HG02943 (cell line): Measurements from ENCODE around the gene PLCL1.
"Not testable (repeated sequence)": the region's sequence is repeated elsewhere in the genome, so short reads cannot be mapped to it uniquely, and the experiment has no call there.

Source experiments
- ATAC-seq: cut with Tn5 transposase; IDR thresholded peaks from one replicate; pipeline ENCODE4 v1.9.1; 2021; ENCODE audit warnings: mild to moderate bottlenecking, low read depth, moderate library complexity; ENCODE audit not compliant: unreplicated experiment

Gene PLCL1

GRCh38 chr2:198144660-198145059 is 340.3 kb downstream of the PLCL1 start:
- ATAC-seq = no peak

- ATAC-seq = no peak
These were observed 342.1 kb downstream of the PLCL1 start for GRCh38 chr2:198146346-198146940.

- ATAC-seq = no peak
These were observed 352.9 kb downstream of the PLCL1 start for GRCh38 chr2:198157314-198157713.

GRCh38 chr2:198161151-198161550 is 356.8 kb downstream of the PLCL1 start:
- ATAC-seq = no peak

- ATAC-seq = no peak
These were observed 357.9 kb downstream of the PLCL1 start for GRCh38 chr2:198162276-198162675.

- ATAC-seq = no peak
These were observed 360.4 kb downstream of the PLCL1 start for GRCh38 chr2:198164843-198165242.

GRCh38 chr2:198165289-198165688 is 360.9 kb downstream of the PLCL1 start:
- no peak for ATAC-seq

- ATAC-seq = no peak
These were observed 363.0 kb downstream of the PLCL1 start for GRCh38 chr2:198167346-198167745.

- no peak for ATAC-seq
These were observed 364.3 kb downstream of the PLCL1 start for GRCh38 chr2:198168651-198169050.

- ATAC-seq = no peak
These were observed 368.8 kb downstream of the PLCL1 start for GRCh38 chr2:198173242-198173641.

- no peak for ATAC-seq
These were observed 369.5 kb downstream of the PLCL1 start for GRCh38 chr2:198173864-198174263.

GRCh38 chr2:198175271-198175670 is 370.9 kb downstream of the PLCL1 start:
- no peak for ATAC-seq

- no peak for ATAC-seq
These were observed 372.6 kb downstream of the PLCL1 start for GRCh38 chr2:198177040-198177439.

- ATAC-seq = no peak
These were observed 374.4 kb downstream of the PLCL1 start for GRCh38 chr2:198178766-198179165.

GRCh38 chr2:198186257-198186656 is 381.9 kb downstream of the PLCL1 start:
- no peak for ATAC-seq

GRCh38 chr2:198187841-198188240 is 383.4 kb downstream of the PLCL1 start:
- no peak for ATAC-seq

- ATAC-seq = no peak
These were observed 384.6 kb downstream of the PLCL1 start for GRCh38 chr2:198188982-198189381.

- no peak for ATAC-seq
These were observed 387.3 kb downstream of the PLCL1 start for GRCh38 chr2:198191651-198192050.

- ATAC-seq = not testable (repeated sequence)
These were observed 392.2 kb downstream of the PLCL1 start for GRCh38 chr2:198196556-198196955.
